HuH-7.5 (cell line): ENCODE measurements around the gene CPLANE1.

Experiments
- DNase-seq: peaks from one replicate; pipeline ENCODE4 v3.0.0; 2011; ENCODE audit warnings: low spot score

The CPLANE1 gene

GRCh38 chr5:37064442-37064841 lies 184.7 kb downstream of the CPLANE1 start:
- peak; percentile 22 for DNase-seq

DNA sequence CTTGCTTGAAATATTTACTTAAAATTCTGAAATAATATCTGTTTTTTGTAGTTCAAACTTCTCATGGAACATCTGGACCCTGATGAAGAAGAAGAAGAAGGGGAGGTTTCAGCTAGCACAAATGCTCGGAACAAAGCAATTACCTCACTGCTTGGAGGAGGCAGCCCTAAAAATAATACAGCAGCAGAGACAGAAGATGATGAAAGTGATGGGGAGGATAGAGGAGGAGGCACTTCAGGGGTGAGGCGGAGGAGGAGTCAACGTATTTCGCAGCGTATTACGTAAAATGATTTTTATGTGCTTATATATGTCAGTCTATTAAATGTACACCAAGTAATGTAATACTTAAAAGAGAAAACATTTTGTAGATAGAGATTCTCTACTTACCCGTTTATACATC lies 185.4 kb downstream of the CPLANE1 start:
- DNase-seq = no peak

GRCh38 chr5:37060030-37060429 lies 189.1 kb downstream of the CPLANE1 start:
- DNase-seq = no peak

DNA sequence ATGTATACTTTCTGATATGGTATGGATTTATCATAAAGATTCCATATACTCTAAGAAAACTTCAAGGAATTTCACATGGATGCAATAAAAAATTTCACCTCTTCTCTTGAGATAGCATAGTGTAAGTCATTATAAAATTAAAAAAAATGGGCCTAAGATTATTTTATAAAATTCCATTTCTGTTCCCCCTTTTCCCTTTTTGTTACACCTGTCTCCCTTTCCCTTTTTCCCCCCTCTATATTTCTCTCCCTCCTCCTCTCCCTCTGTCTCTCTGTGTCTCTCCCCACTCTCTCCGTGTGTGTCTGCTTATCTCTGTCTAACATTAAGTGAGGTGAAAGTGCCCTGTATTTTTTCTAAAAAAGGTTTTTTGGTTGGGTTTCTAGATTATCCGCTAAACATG lies 192.4 kb downstream of the CPLANE1 start:
- DNase-seq = no peak
